GM23338 (cell line): ENCODE results near the gene KLHL6. TPM values are rescaled to one million over a fixed set of nuclear protein-coding genes. Genes with fewer than 3 reads are reported as not detected.

Source experiments
- ATAC-seq: fragments of 200-7000 bp; cut with Tn5 transposase; 3 replicates; pipeline ENCODE4 v1.9.1; 2020
- DNase-seq: peaks from one replicate; pipeline ENCODE4 v3.0.0-alpha.2; 2015; ENCODE audit warnings: low spot score
- H2AFZ ChIP-seq: fragments of 200-600 bp; sonication (generic); 2 replicates; pipeline ENCODE4 v1.8.0; 2016; ENCODE audit warnings: antibody characterized with exemption, mild to moderate bottlenecking, moderate library complexity
- H3F3A ChIP-seq: fragments of 200-600 bp; sonication (generic); replicated peaks from 2 replicates; pipeline ENCODE4 v1.8.0; 2017; ENCODE audit warnings: antibody characterized with exemption, mixed run types, low read depth
- H3K27ac ChIP-seq: fragments of 200-600 bp; sonication (generic); 2 replicates; pipeline ENCODE4 v1.6.1; 2016; ENCODE audit warnings: low read depth
- H3K27me3 ChIP-seq: fragments of 200-600 bp; sonication (generic); 2 replicates; pipeline ENCODE4 v1.8.0; 2016; ENCODE audit warnings: mild to moderate bottlenecking, mixed run types, moderate library complexity; ENCODE audit not compliant: insufficient read depth
- H3K36me3 ChIP-seq: fragments of 200-600 bp; sonication (generic); 2 replicates; pipeline ENCODE4 v1.8.0; 2016; ENCODE audit warnings: mild to moderate bottlenecking; ENCODE audit not compliant: insufficient read depth
- H3K4me1 ChIP-seq: fragments of 200-600 bp; sonication (generic); 2 replicates; pipeline ENCODE4 v1.8.0; 2016; ENCODE audit warnings: mild to moderate bottlenecking, moderate library complexity; ENCODE audit not compliant: insufficient read depth
- H3K4me2 ChIP-seq: fragments of 200-600 bp; sonication (generic); 2 replicates; pipeline ENCODE4 v1.7.1; 2017; ENCODE audit warnings: mixed run types
- H3K4me3 ChIP-seq: fragments of 200-600 bp; sonication (generic); 2 replicates; pipeline ENCODE4 v1.6.1; 2016; ENCODE audit warnings: mixed run types
- H3K79me2 ChIP-seq: fragments of 200-600 bp; sonication (generic); replicated peaks from 2 replicates; pipeline ENCODE4 v1.8.0; 2017; ENCODE audit warnings: mild to moderate bottlenecking; ENCODE audit not compliant: insufficient read depth
- H3K9me2 ChIP-seq: fragments of 200-600 bp; sonication (generic); 2 replicates; pipeline ENCODE4 v1.8.0; 2017; ENCODE audit not compliant: insufficient read depth
- H4K20me1 ChIP-seq: fragments of 200-600 bp; sonication (generic); replicated peaks from 2 replicates; pipeline ENCODE4 v1.8.0; 2017; ENCODE audit warnings: mild to moderate bottlenecking; ENCODE audit not compliant: insufficient read depth
- H3K27ac Mint-ChIP-seq: 2 replicates; pipeline ENCODE4 v1.8.0; 2020; ENCODE audit warnings: inconsistent platforms, mild to moderate bottlenecking, moderate library complexity, mixed read lengths
- H3K27me3 Mint-ChIP-seq: 3 replicates; pipeline ENCODE4 v1.8.0; 2022; ENCODE audit warnings: low read depth, mild to moderate bottlenecking, moderate library complexity, mixed read lengths, inconsistent platforms; ENCODE audit not compliant: insufficient read depth, poor library complexity
- H3K36me3 Mint-ChIP-seq: 3 replicates; pipeline ENCODE4 v1.8.0; 2021; ENCODE audit warnings: low read depth, mild to moderate bottlenecking, inconsistent platforms, moderate library complexity, mixed read lengths
- H3K4me1 Mint-ChIP-seq: 3 replicates; pipeline ENCODE4 v1.8.0; 2020; ENCODE audit warnings: mild to moderate bottlenecking, inconsistent platforms, mixed read lengths
- H3K4me3 Mint-ChIP-seq: 3 replicates; pipeline ENCODE4 v1.8.0; 2021; ENCODE audit warnings: moderate library complexity, mild to moderate bottlenecking, inconsistent platforms, mixed read lengths
- H3K9me3 Mint-ChIP-seq: 3 replicates; pipeline ENCODE4 v1.8.0; 2020; ENCODE audit warnings: moderate library complexity, mild to moderate bottlenecking, inconsistent platforms, mixed read lengths
- CREB1 ChIP-seq: fragments of 250-450 bp; sonication (Bioruptor Pico); IDR thresholded peaks from 2 replicates; pipeline ENCODE4 v1.5.0; 2020; ENCODE audit warnings: low read depth, mild to moderate bottlenecking, moderate library complexity
- CTCF ChIP-seq, 2 experiments: fragments of 200-600 bp in 1 of 2; sonication (generic) in 1 of 2; conservative IDR thresholded peaks; 2 replicates each; pipeline versions ENCODE4 v1.5.1 to v1.6.1; 2016 to 2017; ENCODE audit warnings: antibody characterized with exemption in 2 of 2, low read depth in 2 of 2, mild to moderate bottlenecking in 2 of 2, moderate library complexity in 1 of 2
- ETS1 ChIP-seq: IDR thresholded peaks from 2 replicates; pipeline ENCODE4 v1.6.1; 2016; ENCODE audit warnings: antibody characterized with exemption
- EZH2 ChIP-seq: fragments of 200-600 bp; sonication (generic); IDR thresholded peaks from one replicate; pipeline ENCODE4 v1.8.0; 2017; ENCODE audit warnings: antibody characterized with exemption, mild to moderate bottlenecking, low read depth; ENCODE audit not compliant: unreplicated experiment
- EZH2phosphoT487 ChIP-seq: fragments of 200-600 bp; sonication (generic); IDR thresholded peaks from one replicate; pipeline ENCODE4 v1.8.1; 2018; ENCODE audit warnings: antibody characterized with exemption; ENCODE audit not compliant: unreplicated experiment
- JUNB ChIP-seq: IDR thresholded peaks from one replicate; pipeline ENCODE4 v1.6.1; 2016; ENCODE audit warnings: antibody characterized with exemption; ENCODE audit not compliant: unreplicated experiment
- NANOG ChIP-seq: IDR thresholded peaks from 2 replicates; pipeline ENCODE4 v1.6.1; 2016; ENCODE audit warnings: antibody characterized with exemption, borderline replicate concordance
- POLR2AphosphoS5 ChIP-seq: IDR thresholded peaks from 2 replicates; pipeline ENCODE4 v1.6.1; 2016; ENCODE audit warnings: antibody characterized with exemption, low read depth
- REST ChIP-seq: IDR thresholded peaks from one replicate; pipeline ENCODE4 v1.6.1; 2018; ENCODE audit warnings: antibody characterized with exemption; ENCODE audit not compliant: unreplicated experiment
- STAT1 ChIP-seq: IDR thresholded peaks from one replicate; pipeline ENCODE4 v1.6.1; 2016; ENCODE audit warnings: antibody characterized with exemption; ENCODE audit not compliant: unreplicated experiment
- ZNF114 ChIP-seq: fragments of 250-450 bp; sonication (Bioruptor Pico); IDR thresholded peaks from 2 replicates; pipeline ENCODE4 v1.5.0; 2020; ENCODE audit warnings: mild to moderate bottlenecking, moderate library complexity
- ZNF331 ChIP-seq: fragments of 250-450 bp; sonication (Bioruptor Pico); IDR thresholded peaks from 2 replicates; pipeline ENCODE4 v1.5.0; 2020; ENCODE audit warnings: low read depth, mild to moderate bottlenecking, moderate library complexity
- polyA plus RNA-seq: library from polyadenylated mRNA; unstranded; fragments of >200 nt; fragmentation: Nextera tagmentation; extraction: Ambion mirVana; gene quantifications from 2 replicates; pipeline ENCODE4 v1.2.1, GENCODE V29; 2016
- total RNA-seq: library from RNA; depleted of rRNA; stranded (reverse); fragments of >200 nt; shearing (Covaris generic); gene quantifications from 2 replicates; pipeline ENCODE4 v1.2.3, GENCODE V29; 2014

The KLHL6 gene
- total and polyA plus RNA-seq, 2 experiments from 2014 or later, result not detected

GRCh38 chr3:183491923-183492848 lies 63.3 kb downstream of the KLHL6 start (continued):
- no peak for TF ChIP-seq EZH2
- TF ChIP-seq ZNF331, result no peak
- TF ChIP-seq EZH2phosphoT487, result no peak
- TF ChIP-seq NANOG, result no peak
- TF ChIP-seq REST, result no peak
- no peak for TF ChIP-seq CTCF (conservative IDR thresholded peaks at IDR 0.05; ENCODE audit: low read depth in 2 of 2)
- TF ChIP-seq POLR2AphosphoS5, result no peak
- TF ChIP-seq STAT1, result no peak

GRCh38 chr3:183491109-183491922 lies 64.2 kb downstream of the KLHL6 start:
- TF ChIP-seq CTCF (conservative IDR thresholded peaks at IDR 0.05; ENCODE audit: low read depth in 2 of 2) (no peak), POLR2AphosphoS5 (no peak), ETS1 (no peak), CREB1 (CRISPR knock-in tag) (no peak), REST (no peak), ZNF114 (CRISPR knock-in tag) (no peak), JUNB (no peak), EZH2 (no peak)
- Mint-ChIP-seq H3K27me3 (peaks cover 8% of the 10 kb centered on the region), H3K36me3 (no peaks in the 10 kb centered on the region; the same call in 2 of the 3 replicates), H3K27ac (peak overlapping the region; percentile 89), H3K4me3 (no peak overlapping the region), H3K4me1 (peaks cover 49% of the 10 kb centered on the region), H3K9me3 (peaks cover 6% of the 10 kb centered on the region; the same call in 1 of the 3 replicates)
- Histone ChIP-seq H3K36me3 (no peaks in the 10 kb centered on the region), H3K79me2 (no peaks in the 10 kb centered on the region), H3K9me2 (peaks cover 3% of the 10 kb centered on the region), H3F3A (peaks cover 4% of the 10 kb centered on the region; the same call in 1 of the 2 replicates), H3K4me2 (no peak overlapping the region), H2AFZ (no peak overlapping the region), H3K4me1 (peaks cover 19% of the 10 kb centered on the region), H4K20me1 (no peaks in the 10 kb centered on the region), H3K27me3 (no peaks in the 10 kb centered on the region), H3K27ac (peak overlapping the region; percentile 89), H3K4me3 (no peak overlapping the region)
- ATAC-seq, result no peak; the same call in 2 of the 3 replicates
- no peak for DNase-seq
